ENCODE measurements around the gene MGLL. TPM values are rescaled to one million over a fixed set of nuclear protein-coding genes. Genes with fewer than 3 reads are reported as not detected.

MGLL gene
- total and polyA plus RNA-seq, 9 of the 15 experiments (the other 6 are each of a cell fraction or from before 2014, with no cell fraction given): 0.12 to 0.32 (median 0.18) TPM; not detected in 6

- TF ChIP-seq MAFG (tag; conservative IDR thresholded peaks at IDR 0.05) (no peak), POLR3A (IDR thresholded peaks at IDR 0.05; ENCODE audit: borderline replicate concordance, extremely low read depth, insufficient read depth, insufficient read length) (no peak), KLF6 (CRISPR knock-in tag; IDR thresholded peaks at IDR 0.05; ENCODE audit: borderline replicate concordance) (no peak)
These were observed 31.4 kb upstream of the MGLL start (continued) for GRCh38 chr3:127853681-127854080.

- H3K9me1 ChIP-seq (ENCODE audit: control insufficient read depth, insufficient read depth, low read length): no peaks in the 10 kb centered on the region
- H3K36me3 ChIP-seq (ENCODE audit: control insufficient read depth, insufficient read depth, low read length): no peaks in the 10 kb centered on the region
- TF ChIP-seq PBX2 (CRISPR knock-in tag; IDR thresholded peaks at IDR 0.05; ENCODE audit: low read depth) (no peak), PBX2 (tag; conservative IDR thresholded peaks at IDR 0.05; ENCODE audit: low read depth) (no peak), ZC3H11A (IDR thresholded peaks at IDR 0.05; ENCODE audit: low read depth, low read length) (no peak), ZNF57 (CRISPR knock-in tag; IDR thresholded peaks at IDR 0.05) (no peak), GTF3C2 (IDR thresholded peaks at IDR 0.05; ENCODE audit: borderline replicate concordance, extremely low read depth, insufficient read length) (no peak)
- H3K4me3 ChIP-seq: no peak overlapping the region
- 2% methylated on average over 7 of the region's 9 CpGs for WGBS (ENCODE audit: insufficient coverage, low coverage, missing lambda C conversion rate)
- POLR2A ChIA-PET: interaction anchor here (0.5 kb wide), 1 partner anchor 9 kb away, joined by 3 read pairs; no protein-coding TSS in a partner anchor
- H3K4me2 ChIP-seq (ENCODE audit: insufficient read depth, low read length): no peak overlapping the region
- H3K9me3 ChIP-seq (replicated peaks; ENCODE audit: control insufficient read depth, insufficient read depth, low read depth, low read length): no peaks in the 10 kb centered on the region
- BruUV-seq (replicated peaks): no TSS peak
- H3K27me3 ChIP-seq (ENCODE audit: control insufficient read depth in 2 of 2, insufficient read depth in 2 of 2, low read length in 2 of 2): peaks cover 5 to 34% of the 10 kb centered on the region in 2 experiments; a peak in 4 of 5 replicates
- no peaks in the 10 kb centered on the region for H3K79me2 ChIP-seq (ENCODE audit: control insufficient read depth, insufficient read depth, low read length)
- H4K20me1 ChIP-seq (replicated peaks; ENCODE audit: control insufficient read depth, insufficient read depth, low read length): no peaks in the 10 kb centered on the region
- FAIRE-seq: no peak
- H3K9ac ChIP-seq (ENCODE audit: insufficient read depth in 1 of 2, low read depth in 2 of 2, low read length in 2 of 2): no peak overlapping the region
- no peak for ATAC-seq
- H2AFZ ChIP-seq (ENCODE audit: low read depth, low read length): no peak overlapping the region
- CTCF ChIA-PET (ENCODE audit: low intra/inter-chr PET ratio): interaction anchor here (0.6 kb wide), 1 partner anchor 543 kb away, joined by 4 read pairs; no protein-coding TSS in a partner anchor
- intact Hi-C loops (cut with micrococcal nuclease) (no loop called here), in situ Hi-C loops (cut with MboI) (loop anchor here (10.0 kb wide), 1 partner anchor 283 kb away; no protein-coding TSS in a partner anchor)
- H3K4me1 ChIP-seq (replicated peaks in 1 of 2; ENCODE audit: control insufficient read depth in 2 of 2, insufficient read depth in 2 of 2, low read length in 2 of 2): no peaks in the 10 kb centered on the region
- no peak overlapping the region for H3K27ac ChIP-seq (ENCODE audit: extremely low read depth, low read depth, low read length)
- no peak for DNase-seq (ENCODE audit: extremely low read depth in 1 of 4, low spot score in 3 of 4)
These were observed 29.6 kb upstream of the MGLL start for GRCh38 chr3:127851899-127852298.
